Ovary (tissue), 9 donors: ENCODE data around the gene SPAG16. TPM values are rescaled to one million over a fixed set of nuclear protein-coding genes. Genes with fewer than 3 reads are reported as not detected.

Experiments
- DNase-seq, 5 donors: peaks; one replicate each; pipeline ENCODE4 v3.0.0-alpha.2; 2019 to 2020
- H3K27ac ChIP-seq, 2 donors: fragments of 200-600 bp; one replicate each; pipeline versions ENCODE4 v1.5.1 to v1.8.0; 2019 to 2022
- H3K27me3 ChIP-seq: fragments of 200-600 bp; one replicate; pipeline ENCODE4 v1.8.0; 2022
- H3K36me3 ChIP-seq: fragments of 200-600 bp; sonication (generic); one replicate; pipeline ENCODE4 v1.5.1; 2019
- H3K4me1 ChIP-seq: one replicate; pipeline ENCODE4 v1.8.1; 2013; ENCODE audit warnings: mild to moderate bottlenecking, moderate library complexity; ENCODE audit not compliant: insufficient read depth
- H3K4me3 ChIP-seq: fragments of 200-600 bp; sonication (generic); one replicate; pipeline ENCODE4 v1.5.1; 2017
- H3K9me3 ChIP-seq, 2 donors: fragments of 200-600 bp in 1 of 2; sonication (generic) in 1 of 2; one replicate each; pipeline versions ENCODE4 v1.5.1 to v1.8.1; 2013 to 2019; ENCODE audit warnings: mild to moderate bottlenecking in 1 of 2, moderate library complexity in 1 of 2
- CTCF ChIP-seq, 3 donors: fragments of 450-650 bp in 2 of 3; fragments of 200-600 bp in 1 of 3; IDR thresholded peaks; one replicate each; pipeline versions ENCODE4 v1.5.1 to v1.8.0; 2016 to 2022; ENCODE audit warnings: antibody characterized with exemption in 3 of 3, mild to moderate bottlenecking in 1 of 3
- EP300 ChIP-seq: sonication (generic); formaldehyde crosslinking; IDR thresholded peaks from one replicate; pipeline ENCODE4 v1.6.1; 2017; ENCODE audit warnings: antibody characterized with exemption
- POLR2A ChIP-seq: fragments of 450-650 bp; IDR thresholded peaks from one replicate; pipeline ENCODE4 v1.6.1; 2017; ENCODE audit warnings: antibody characterized with exemption, mild to moderate bottlenecking, moderate library complexity
- WGBS, 3 donors: extraction: QIAGEN DNeasy Blood & Tissue Kit in 1 of 3; methylation state at CpG; one replicate each; pipeline versions ENCODE4 v1.1.5 to v1.1.7; 2013 to 2017; 5-methylcytosine and 5-hydroxymethylcytosine counted together
- intact Hi-C, 4 donors: fragments of 100-400 bp; cut with DNase I; formaldehyde crosslinking; loops; one replicate each; pipeline versions ENCODE4 v1.11.0 to v1.15.1; 2022 to 2023
- polyA plus RNA-seq, 2 donors: library from polyadenylated mRNA; stranded (reverse); fragments of 200-250 nt in 1 of 2; fragments of 350-450 nt in 1 of 2; fragmentation: Illumina TruSeq in 1 of 2; extraction: RNeasy Lipid Tissue Mini Kit (QIAGEN cat#74804) in 1 of 2; gene quantifications; one replicate each; pipeline ENCODE4 v1.2.3, GENCODE V29; 2013 to 2014
- total RNA-seq, 7 donors: library from RNA; depleted of rRNA in 2 of 7; stranded (reverse); fragments of >200 nt in 2 of 7; fragmentation: NEBNext Ultra II Directional in 3 of 7; extraction: Animal tissue kit (Norgen Biotek cat#: 25700) in 3 of 7; gene quantifications; one replicate each; pipeline versions ENCODE4 v1.1.0 to v1.2.4, GENCODE V29; 2016 to 2023
- donor health status: DM: no; HTN: no; CAD: no; lungs with moderate emphysema.
- donor health status: DM: no; HTN: no; CAD: no.
- donor health status: Bipolar disorder and iron deficiency.
- donor health status: DM: yes; HTN: yes; CAD: no.
- donor health status: DM: no; HTN: no; CAD: no.
- donor health status: DM: yes; HTN: yes; CAD: no.

SPAG16 gene
- total and polyA plus RNA-seq, 9 donors, result 25.2 to 58.7 (median 28.9) TPM

GRCh38 chr2:213315168-213315876, 31.1 kb downstream of the SPAG16 start:
- Histone ChIP-seq H3K27me3 (no peaks in the 10 kb centered on the region), H3K4me3 (no peak overlapping the region), H3K36me3 (no peaks in the 10 kb centered on the region), H3K9me3 (no peaks in the 10 kb centered on the region), H3K4me1 (no peaks in the 10 kb centered on the region), H3K27ac (no peak overlapping the region)
- intact Hi-C loops, result no loop called here
- TF ChIP-seq CTCF (IDR thresholded peaks at IDR 0.05) (no peak), POLR2A (no peak), EP300 (no peak)
- DNase-seq, result no peak
- 86 to 93% (median 90%) methylated on average over 6 of the region's 6 CpGs for WGBS, 3 donors

- 92 to 94% (median 93%) methylated on average over 3 of the region's 3 CpGs for WGBS, 3 donors
- H3K9me3 ChIP-seq, result no peaks in the 10 kb centered on the region
- DNase-seq, result no peak
- no peaks in the 10 kb centered on the region for H3K4me1 ChIP-seq
- no peaks in the 10 kb centered on the region for H3K27me3 ChIP-seq
- intact Hi-C loops, result no loop called here
- H3K4me3 ChIP-seq, result no peak overlapping the region
- H3K36me3 ChIP-seq, result no peaks in the 10 kb centered on the region
- no peak for TF ChIP-seq CTCF (IDR thresholded peaks at IDR 0.05)
- no peak for TF ChIP-seq EP300
- TF ChIP-seq POLR2A, result no peak
- no peak overlapping the region for H3K27ac ChIP-seq
Observed at GRCh38 chr2:213316001-213316735, 31.9 kb downstream of the SPAG16 start.

- no peaks in the 10 kb centered on the region for H3K27me3 ChIP-seq
- intact Hi-C loops, result no loop called here
- no peak for DNase-seq
- 71 to 74% (median 72%) methylated on average over 3 of the region's 3 CpGs for WGBS, 3 donors
- H3K9me3 ChIP-seq, result no peaks in the 10 kb centered on the region
- TF ChIP-seq POLR2A (no peak), EP300 (no peak), CTCF (IDR thresholded peaks at IDR 0.05) (no peak)
- no peak overlapping the region for H3K4me3 ChIP-seq
- no peak overlapping the region for H3K27ac ChIP-seq
- H3K36me3 ChIP-seq, result no peaks in the 10 kb centered on the region
- no peaks in the 10 kb centered on the region for H3K4me1 ChIP-seq
Observed at GRCh38 chr2:213317929-213318328, 33.7 kb downstream of the SPAG16 start.

GRCh38 chr2:213320604-213321003, 36.3 kb downstream of the SPAG16 start:
- no peak for DNase-seq
- no peak overlapping the region for H3K4me3 ChIP-seq
- intact Hi-C loops, result no loop called here
- H3K27ac ChIP-seq, result no peak overlapping the region
- no peaks in the 10 kb centered on the region for H3K27me3 ChIP-seq
- 97 to 98% (median 98%) methylated on average over 2 of the region's 2 CpGs for WGBS, 3 donors
- TF ChIP-seq EP300 (no peak), CTCF (IDR thresholded peaks at IDR 0.05) (no peak), POLR2A (no peak)
- H3K9me3 ChIP-seq, result no peaks in the 10 kb centered on the region
- H3K36me3 ChIP-seq, result no peaks in the 10 kb centered on the region
- no peaks in the 10 kb centered on the region for H3K4me1 ChIP-seq
